HepG2 (cell line): Measurements from ENCODE around the gene UGT1A4. TPM values are rescaled to one million over a fixed set of nuclear protein-coding genes. Genes with fewer than 3 reads are reported as not detected.

Experiments
- ATAC-seq: fragments of 200-7000 bp; cut with Tn5 transposase; 3 replicates; pipeline ENCODE4 v1.9.1; 2020; ENCODE audit warnings: mild to moderate bottlenecking, moderate library complexity
- BruUV-seq: library from RNA; stranded (reverse); fragments of 400-500 nt; replicated peaks from 2 replicates; lab custom pipeline; 2021; lab: Mats Ljungman, UMichigan
- CTCF ChIA-PET: fragments of 300-600 bp; formaldehyde crosslinking; extraction: SDS; loops from one replicate; lab custom pipeline; 2021; ENCODE audit warnings: low total read pairs, inconsistent platforms, low intra/inter-chr PET ratio; lab: Yijun Ruan, JAX
- POLR2A ChIA-PET: fragments of 350-600 bp; sonication (Branson Sonifier 250); formaldehyde crosslinking; loops from one replicate; lab custom pipeline; 2020; ENCODE audit warnings: antibody characterized with exemption, inconsistent platforms; lab: Yijun Ruan, JAX
- DNase-seq: peaks from one replicate; pipeline ENCODE4 v3.0.0-alpha.2; 2015; ENCODE audit warnings: low spot score
- FAIRE-seq: peaks from 3 replicates; lab custom pipeline; 2011; peaks lifted over from hg19 to GRCh38; lab: Jason Lieb, UNC
- H2AFZ ChIP-seq: one replicate; pipeline ENCODE4 v1.6.1; 2011; ENCODE audit warnings: low read length, inconsistent platforms
- H3K27ac ChIP-seq: fragments of 300-600 bp; 3 replicates; pipeline ENCODE4 v1.8.0; 2011; ENCODE audit warnings: mixed run types, mild to moderate bottlenecking, mixed read lengths, low read length, inconsistent platforms; ENCODE audit not compliant: insufficient read depth; ENCODE audit errors: extremely low read length
- H3K27me3 ChIP-seq, 2 experiments: fragments of 200-600 bp in 1 of 2; 2 replicates in 1 of 2; 3 replicates in 1 of 2; pipeline versions ENCODE4 v1.6.0 to v1.8.0; 2011; ENCODE audit warnings: low read length in 2 of 2, mild to moderate bottlenecking in 2 of 2, moderate library complexity in 2 of 2, inconsistent platforms in 1 of 2; ENCODE audit not compliant: insufficient read depth in 2 of 2, control insufficient read depth in 1 of 2
- H3K36me3 ChIP-seq, 2 experiments: fragments of 200-600 bp in 1 of 2; replicated peaks in 1 of 2; 2 replicates in 1 of 2; 3 replicates in 1 of 2; pipeline versions ENCODE4 v1.5.1 to v1.8.0; 2011; ENCODE audit warnings: low read length in 2 of 2, inconsistent platforms in 1 of 2; ENCODE audit not compliant: insufficient read depth in 2 of 2, control insufficient read depth in 1 of 2
- H3K4me1 ChIP-seq: 2 replicates; pipeline ENCODE4 v1.5.1; 2012; ENCODE audit warnings: low read length, inconsistent platforms; ENCODE audit not compliant: insufficient read depth
- H3K4me2 ChIP-seq: 2 replicates; pipeline ENCODE4 v1.6.0; 2011; ENCODE audit warnings: low read depth, low read length, inconsistent platforms
- H3K4me3 ChIP-seq, 3 experiments: fragments of 200-600 bp in 1 of 3; sonication (generic), shearing (Covaris generic) in 1 of 3; replicated peaks in 1 of 3; 2 replicates each; pipeline ENCODE4 v1.5.1; 2011 to 2016; ENCODE audit warnings: low read length in 3 of 3, inconsistent platforms in 2 of 3, low read depth in 2 of 3, mild to moderate bottlenecking in 2 of 3, control low read depth in 1 of 3, mixed read lengths in 1 of 3; ENCODE audit not compliant: insufficient read depth in 1 of 3
- H3K79me2 ChIP-seq: one replicate; pipeline ENCODE4 v1.6.1; 2011; ENCODE audit warnings: low read length, inconsistent platforms; ENCODE audit not compliant: insufficient read depth
- H3K9ac ChIP-seq: 2 replicates; pipeline ENCODE4 v1.6.0; 2011; ENCODE audit warnings: mild to moderate bottlenecking, low read depth, low read length, inconsistent platforms; ENCODE audit not compliant: insufficient read depth
- H3K9me3 ChIP-seq: 2 replicates; pipeline ENCODE4 v1.5.1; 2012; ENCODE audit warnings: mild to moderate bottlenecking, low read length
- H4K20me1 ChIP-seq: 2 replicates; pipeline ENCODE4 v1.6.0; 2011; ENCODE audit warnings: inconsistent platforms, mild to moderate bottlenecking, low read length, moderate library complexity; ENCODE audit not compliant: insufficient read depth
- CC2D1A ChIP-seq: sonication (generic); formaldehyde crosslinking; IDR thresholded peaks from 2 replicates; pipeline ENCODE4 v1.8.1; 2023; ENCODE audit warnings: mild to moderate bottlenecking, missing genetic modification reagents
- CENPBD1 ChIP-seq: sonication (generic); formaldehyde crosslinking; IDR thresholded peaks from 2 replicates; pipeline ENCODE4 v1.8.0; 2022; ENCODE audit warnings: missing genetic modification reagents, low read depth, mild to moderate bottlenecking, borderline replicate concordance
- HHEX ChIP-seq: IDR thresholded peaks from 2 replicates; pipeline ENCODE4 v1.6.1; 2016; ENCODE audit warnings: control low read depth
- HIC2 ChIP-seq: sonication (generic); formaldehyde crosslinking; IDR thresholded peaks from 2 replicates; pipeline ENCODE4 v1.9.0; 2022; ENCODE audit warnings: low read depth, missing genetic modification reagents
- HMG20A ChIP-seq: IDR thresholded peaks from 2 replicates; pipeline ENCODE4 v1.6.1; 2016; ENCODE audit warnings: borderline replicate concordance
- ISX ChIP-seq: sonication (generic); formaldehyde crosslinking; conservative IDR thresholded peaks from 2 replicates; pipeline ENCODE4 v1.5.0; 2020; ENCODE audit warnings: missing genetic modification reagents
- NFE2L1 ChIP-seq: sonication (generic); formaldehyde crosslinking; IDR thresholded peaks from 2 replicates; pipeline ENCODE4 v1.4.0; 2020; ENCODE audit warnings: missing genetic modification reagents, mild to moderate bottlenecking, borderline replicate concordance
- PITX1 ChIP-seq: sonication (generic); formaldehyde crosslinking; IDR thresholded peaks from 2 replicates; pipeline ENCODE4 v1.5.1; 2020; ENCODE audit warnings: mild to moderate bottlenecking, missing genetic modification reagents
- SMAD9 ChIP-seq: sonication (generic); formaldehyde crosslinking; IDR thresholded peaks from 2 replicates; pipeline ENCODE4 v1.5.1; 2020; ENCODE audit warnings: mild to moderate bottlenecking, missing genetic modification reagents
- STAT5B ChIP-seq: sonication (generic); formaldehyde crosslinking; IDR thresholded peaks from 2 replicates; pipeline ENCODE4 v1.4.0; 2020; ENCODE audit warnings: missing genetic modification reagents
- TBL1XR1 ChIP-seq: fragments of 150-350 bp; IDR thresholded peaks from 2 replicates; pipeline ENCODE4 v1.6.1; 2014; ENCODE audit warnings: borderline replicate concordance, low read length; ENCODE audit not compliant: partially characterized antibody
- UBTF ChIP-seq: sonication (generic); formaldehyde crosslinking; IDR thresholded peaks from 2 replicates; pipeline ENCODE4 v1.4.0; 2020; ENCODE audit warnings: mild to moderate bottlenecking, missing genetic modification reagents
- ZNF260 ChIP-seq: sonication (generic); formaldehyde crosslinking; IDR thresholded peaks from 2 replicates; pipeline ENCODE4 v1.4.0; 2020; ENCODE audit warnings: missing genetic modification reagents, low read depth, mild to moderate bottlenecking, borderline replicate concordance
- ZNF7 ChIP-seq: IDR thresholded peaks from 2 replicates; pipeline ENCODE4 v1.6.1; 2016; ENCODE audit warnings: missing biosample characterization, missing genetic modification reagents
- WGBS: methylation state at CpG from one replicate; pipeline ENCODE4 v1.1.6; 2017; ENCODE audit warnings: low lambda C conversion rate; 5-methylcytosine and 5-hydroxymethylcytosine counted together
- in situ Hi-C: cut with HindIII; loops from 2 replicates; pipeline ENCODE4 v1.10.0; 2017; ENCODE audit warnings: low pct_unique_long_range_greater_than_20kb; ENCODE audit not compliant: extremely low pct_ligation_motif_present
- intact Hi-C: fragments of 100-400 bp; cut with micrococcal nuclease; formaldehyde crosslinking; loops from one replicate; pipeline ENCODE4 v1.10.0; 2022; ENCODE audit not compliant: unreplicated experiment
- polyA plus RNA-seq, 8 experiments: library from polyadenylated mRNA; depleted of rRNA in 3 of 8; stranded (reverse) in 7 of 8; unstranded in 1 of 8; fragments of >200 nt; fragmentation: Illumina TruSeq in 4 of 8; extraction: Trizol in 4 of 8; gene quantifications; 2 replicates each; pipeline versions ENCODE4 v1.2.1 to v1.2.3, GENCODE V29; 2011 to 2016; ENCODE audit warnings: low read depth in 4 of 8, missing spikeins in 1 of 8, mixed read lengths in 1 of 8; ENCODE audit not compliant: insufficient read depth in 1 of 8
- total RNA-seq, 5 experiments: library from RNA; depleted of rRNA; stranded (reverse); fragments of >200 nt; fragmentation: Illumina TruSeq; extraction: Trizol; gene quantifications; 2 replicates each; pipeline ENCODE4 v1.2.3, GENCODE V29; 2016; ENCODE audit warnings: low read depth in 1 of 5

Gene UGT1A4
- total and polyA plus RNA-seq, 2 of the 13 experiments (the other 11 are each of a cell fraction or from before 2014, with no cell fraction given) = not detected

DNA sequence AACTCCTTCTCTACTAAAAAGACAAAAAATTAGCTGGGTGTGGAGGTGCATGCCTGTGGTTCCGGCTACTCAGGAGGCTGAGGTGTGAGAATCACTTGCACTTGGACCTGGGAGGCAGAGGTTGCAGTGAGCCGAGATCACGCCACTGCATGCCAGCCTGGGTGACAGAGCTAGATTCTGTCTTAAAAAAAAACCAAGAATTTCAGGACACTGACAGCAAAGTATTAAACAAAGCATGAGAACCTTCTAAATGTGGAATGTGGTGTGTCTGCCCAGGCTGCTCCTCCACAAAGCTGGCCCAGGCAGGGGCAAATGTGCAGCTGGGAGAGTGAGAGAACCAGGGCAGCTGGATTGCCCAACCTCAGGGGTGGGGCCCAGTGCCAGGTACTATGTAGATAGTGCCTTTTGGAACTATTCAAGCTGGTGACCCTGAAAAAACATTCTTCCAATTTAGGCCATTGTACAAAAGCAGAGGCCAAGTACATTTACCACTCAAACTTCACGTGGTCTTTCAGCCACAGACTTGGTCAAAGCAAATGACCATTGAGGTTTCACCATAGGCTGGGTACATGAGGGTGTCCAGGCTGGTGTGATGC lies 12.5 kb upstream of the UGT1A4 start:
- no peaks in the 10 kb centered on the region for H3K9me3 ChIP-seq
- no peak for ATAC-seq
- intact Hi-C loops = no loop called here
- ChIA-PET POLR2A (no interaction called here), CTCF (no interaction called here)
- no peak for FAIRE-seq
- no peaks in the 10 kb centered on the region for H3K4me1 ChIP-seq
- H4K20me1 ChIP-seq = no peaks in the 10 kb centered on the region
- no peak overlapping the region for H3K27ac ChIP-seq
- H3K36me3 ChIP-seq = no peaks in the 10 kb centered on the region
- DNase-seq = no peak
- H3K4me2 ChIP-seq = no peak overlapping the region
- WGBS = 41% methylated on average over 4 of the region's 4 CpGs
- no peaks in the 10 kb centered on the region for H3K79me2 ChIP-seq
- no peaks in the 10 kb centered on the region for H3K27me3 ChIP-seq
- in situ Hi-C loops = no loop called here
- no peak overlapping the region for H3K4me3 ChIP-seq
- no peak overlapping the region for H2AFZ ChIP-seq
- BruUV-seq = no TSS peak
- TF ChIP-seq UBTF = no peak
- no peak for TF ChIP-seq HMG20A (CRISPR knock-in tag)
- TF ChIP-seq HIC2 (CRISPR knock-in tag) = no peak
- TF ChIP-seq CENPBD1 = no peak
- no peak for TF ChIP-seq HHEX (CRISPR knock-in tag)
- TF ChIP-seq PITX1 (CRISPR knock-in tag) = no peak
- no peak for TF ChIP-seq TBL1XR1
- TF ChIP-seq CC2D1A = no peak
- no peak for TF ChIP-seq STAT5B (CRISPR knock-in tag)
- TF ChIP-seq SMAD9 (CRISPR knock-in tag) = no peak
- no peak for TF ChIP-seq ZNF7 (CRISPR knock-in tag)
- TF ChIP-seq ISX (CRISPR knock-in tag) = no peak
- TF ChIP-seq NFE2L1 (CRISPR knock-in tag) = no peak
- no peak for TF ChIP-seq ZNF260
- H3K9ac ChIP-seq = no peak overlapping the region
